Prostate gland (tissue), 2 donors: Measurements from ENCODE around the gene GPR155. TPM values are rescaled to one million over a fixed set of nuclear protein-coding genes. Genes with fewer than 3 reads are reported as not detected.

Experiments used
- DNase-seq: peaks from one replicate; pipeline ENCODE4 v3.0.0-alpha.2; 2019; ENCODE audit warnings: low spot score
- H3K27ac ChIP-seq, 2 donors: fragments of 200-600 bp; sonication (generic); 2 replicates each; pipeline ENCODE4 v1.5.1; 2017 to 2019
- H3K27me3 ChIP-seq: fragments of 200-600 bp; sonication (generic); replicated peaks from 2 replicates; pipeline ENCODE4 v1.5.1; 2019; ENCODE audit not compliant: insufficient read depth
- H3K36me3 ChIP-seq, 2 donors: fragments of 200-600 bp; sonication (generic); 1 replicate in 1 of 2; 2 replicates in 1 of 2; pipeline versions ENCODE4 v1.5.1 to v1.8.1; 2017 to 2019
- H3K4me1 ChIP-seq: fragments of 200-600 bp; sonication (generic); replicated peaks from 2 replicates; pipeline ENCODE4 v1.5.1; 2019
- H3K4me3 ChIP-seq, 2 donors: fragments of 200-600 bp; sonication (generic); 2 replicates each; pipeline ENCODE4 v1.5.1; 2017 to 2019
- H3K9me3 ChIP-seq: fragments of 200-600 bp; sonication (generic); 2 replicates; pipeline ENCODE4 v1.5.1; 2017
- POLR2A ChIP-seq: fragments of 450-650 bp; IDR thresholded peaks from one replicate; pipeline ENCODE4 v1.6.1; 2016; ENCODE audit warnings: antibody characterized with exemption, mild to moderate bottlenecking
- POLR2AphosphoS5 ChIP-seq: sonication (generic); formaldehyde crosslinking; IDR thresholded peaks from one replicate; pipeline ENCODE4 v1.6.1; 2017; ENCODE audit warnings: antibody characterized with exemption
- WGBS: methylation state at CpG from one replicate; pipeline ENCODE4 v1.1.5; 2018; 5-methylcytosine and 5-hydroxymethylcytosine counted together
- intact Hi-C: fragments of 100-400 bp; cut with DNase I; formaldehyde crosslinking; loops from one replicate; pipeline ENCODE4 v1.14.2; 2022
- total RNA-seq, 2 donors: library from RNA; depleted of rRNA; stranded (reverse); fragments of >200 nt; gene quantifications; one replicate each; pipeline ENCODE4 v1.1.0, GENCODE V29; 2016
- TF ChIP-seq, protein P1 (sequence below), 4 experiments: fragments of 200-600 bp in 2 of 4; fragments of 450-650 bp in 2 of 4; sonication (generic) in 2 of 4; IDR thresholded peaks; 1 replicate in 3 of 4; 2 replicates in 1 of 4; pipeline ENCODE4 v1.5.1; 2016 to 2019; ENCODE audit warnings: antibody characterized with exemption in 4 of 4, mild to moderate bottlenecking in 2 of 4, moderate library complexity in 2 of 4

Gene GPR155
- total RNA-seq, 2 donors from 2014 or later = 3.7 to 4.5 TPM

DNA sequence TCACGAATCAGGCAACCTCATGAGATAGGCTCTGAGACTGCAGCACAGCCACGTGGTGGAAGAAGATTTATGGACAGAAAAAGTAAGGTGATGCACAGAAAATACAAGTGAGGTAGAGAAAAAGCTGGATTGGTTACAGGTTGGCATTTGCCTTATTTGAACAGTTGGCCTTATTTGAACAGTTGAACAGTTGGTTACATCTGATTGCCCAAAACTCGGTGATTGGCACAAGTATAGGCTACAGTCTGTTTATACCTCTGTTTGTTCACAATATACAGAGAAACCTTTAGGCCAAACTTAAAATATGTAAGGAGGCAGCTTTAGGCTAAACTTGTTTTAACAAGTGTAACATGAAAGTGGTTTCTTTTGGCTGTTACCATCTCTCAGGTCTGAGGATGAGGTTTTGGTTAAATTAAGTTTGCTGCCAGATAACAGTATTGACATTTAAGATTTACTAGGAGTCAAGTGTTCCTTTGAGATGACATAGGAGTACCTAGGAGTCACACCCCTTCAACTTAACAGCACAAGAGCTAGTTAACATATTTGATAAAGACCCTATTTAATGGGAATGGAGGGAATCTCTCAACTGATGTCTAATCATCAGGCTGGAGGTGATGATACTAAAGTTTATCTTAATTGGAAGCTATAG, 16.5 kb upstream of the GPR155 start:
- H3K9me3 ChIP-seq = no peaks in the 10 kb centered on the region
- H3K27ac ChIP-seq = no peak overlapping the region
- H3K36me3 ChIP-seq = no peaks in the 10 kb centered on the region
- H3K27me3 ChIP-seq = no peaks in the 10 kb centered on the region
- TF ChIP-seq, protein P1, sequence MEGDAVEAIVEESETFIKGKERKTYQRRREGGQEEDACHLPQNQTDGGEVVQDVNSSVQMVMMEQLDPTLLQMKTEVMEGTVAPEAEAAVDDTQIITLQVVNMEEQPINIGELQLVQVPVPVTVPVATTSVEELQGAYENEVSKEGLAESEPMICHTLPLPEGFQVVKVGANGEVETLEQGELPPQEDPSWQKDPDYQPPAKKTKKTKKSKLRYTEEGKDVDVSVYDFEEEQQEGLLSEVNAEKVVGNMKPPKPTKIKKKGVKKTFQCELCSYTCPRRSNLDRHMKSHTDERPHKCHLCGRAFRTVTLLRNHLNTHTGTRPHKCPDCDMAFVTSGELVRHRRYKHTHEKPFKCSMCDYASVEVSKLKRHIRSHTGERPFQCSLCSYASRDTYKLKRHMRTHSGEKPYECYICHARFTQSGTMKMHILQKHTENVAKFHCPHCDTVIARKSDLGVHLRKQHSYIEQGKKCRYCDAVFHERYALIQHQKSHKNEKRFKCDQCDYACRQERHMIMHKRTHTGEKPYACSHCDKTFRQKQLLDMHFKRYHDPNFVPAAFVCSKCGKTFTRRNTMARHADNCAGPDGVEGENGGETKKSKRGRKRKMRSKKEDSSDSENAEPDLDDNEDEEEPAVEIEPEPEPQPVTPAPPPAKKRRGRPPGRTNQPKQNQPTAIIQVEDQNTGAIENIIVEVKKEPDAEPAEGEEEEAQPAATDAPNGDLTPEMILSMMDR (IDR thresholded peaks at IDR 0.05) = no peak
- TF ChIP-seq POLR2A (no peak), POLR2AphosphoS5 (no peak)
- H3K4me1 ChIP-seq = no peaks in the 10 kb centered on the region
- WGBS = 36% methylated on average over 3 of the region's 3 CpGs
- peak; percentile 8 for DNase-seq
- intact Hi-C loops = no loop called here
- H3K4me3 ChIP-seq = no peak overlapping the region

DNA sequence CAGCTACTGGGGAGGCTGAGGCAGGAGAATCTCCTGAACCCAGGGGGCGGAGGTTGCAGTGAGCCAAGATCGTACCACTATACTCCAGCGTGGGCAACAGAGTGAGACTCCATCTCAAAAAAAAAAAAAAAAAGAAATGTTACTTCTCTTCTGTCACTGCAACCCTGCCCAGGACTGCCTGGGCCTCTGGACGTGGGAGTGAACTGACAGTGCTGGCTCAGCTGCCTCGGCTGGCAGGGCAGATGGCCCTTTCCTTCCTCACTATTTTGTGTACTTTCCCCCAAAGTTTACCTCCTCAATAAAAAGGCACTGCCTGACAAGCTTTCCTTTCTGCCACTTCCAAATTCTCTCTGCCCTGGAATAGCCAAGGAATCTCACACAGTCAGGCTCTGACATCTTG, 12.5 kb upstream of the GPR155 start:
- H3K9me3 ChIP-seq = no peaks in the 10 kb centered on the region
- H3K36me3 ChIP-seq = no peaks in the 10 kb centered on the region
- no peaks in the 10 kb centered on the region for H3K27me3 ChIP-seq
- intact Hi-C loops = no loop called here
- H3K4me3 ChIP-seq = no peak overlapping the region
- TF ChIP-seq, protein P1 (IDR thresholded peaks at IDR 0.05) = no peak
- DNase-seq = no peak
- no peak overlapping the region for H3K27ac ChIP-seq
- 87% methylated on average over 5 of the region's 5 CpGs for WGBS
- H3K4me1 ChIP-seq = no peaks in the 10 kb centered on the region

DNA sequence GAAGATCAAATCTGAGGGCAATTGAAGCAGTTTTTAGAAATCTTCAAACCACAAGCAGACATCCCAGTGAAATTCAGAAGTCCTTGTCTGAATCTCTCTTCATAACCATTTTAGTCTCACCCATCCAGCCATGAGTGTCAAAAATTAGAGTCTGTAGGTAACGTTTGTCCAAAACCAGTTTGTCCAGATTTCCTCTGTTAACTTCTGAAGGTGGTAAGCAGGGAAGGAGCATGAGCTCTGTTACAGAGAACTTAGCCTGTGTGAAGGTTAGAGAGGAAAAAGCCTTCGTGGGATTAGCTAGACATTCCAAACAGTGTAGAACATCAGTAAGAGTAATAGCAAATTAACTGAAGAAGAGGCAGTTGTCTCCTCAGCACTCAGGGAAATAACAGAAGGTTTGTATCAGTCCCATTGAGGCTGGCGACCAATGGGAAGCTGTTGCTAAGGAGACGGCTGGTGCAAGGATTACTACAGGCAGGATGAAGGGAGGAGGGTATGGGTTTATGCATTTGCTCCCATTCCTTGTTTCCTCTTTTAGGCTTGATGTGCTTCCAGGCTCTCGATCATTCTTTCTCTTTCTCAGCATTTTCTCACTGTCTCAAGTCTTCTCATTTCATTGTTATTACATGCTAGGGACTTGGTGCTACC, 8.7 kb upstream of the GPR155 start:
- intact Hi-C loops = no loop called here
- 51% methylated on average over 5 of the region's 5 CpGs for WGBS
- TF ChIP-seq POLR2A (no peak), POLR2AphosphoS5 (peak; percentile 7)
- TF ChIP-seq, protein P1 (IDR thresholded peaks at IDR 0.05) = no peak
- no peak overlapping the region for H3K4me3 ChIP-seq
- DNase-seq = no peak
- no peaks in the 10 kb centered on the region for H3K27me3 ChIP-seq
- H3K9me3 ChIP-seq = no peaks in the 10 kb centered on the region
- H3K4me1 ChIP-seq = no peaks in the 10 kb centered on the region
- no peaks in the 10 kb centered on the region for H3K36me3 ChIP-seq
- no peak overlapping the region for H3K27ac ChIP-seq

DNA sequence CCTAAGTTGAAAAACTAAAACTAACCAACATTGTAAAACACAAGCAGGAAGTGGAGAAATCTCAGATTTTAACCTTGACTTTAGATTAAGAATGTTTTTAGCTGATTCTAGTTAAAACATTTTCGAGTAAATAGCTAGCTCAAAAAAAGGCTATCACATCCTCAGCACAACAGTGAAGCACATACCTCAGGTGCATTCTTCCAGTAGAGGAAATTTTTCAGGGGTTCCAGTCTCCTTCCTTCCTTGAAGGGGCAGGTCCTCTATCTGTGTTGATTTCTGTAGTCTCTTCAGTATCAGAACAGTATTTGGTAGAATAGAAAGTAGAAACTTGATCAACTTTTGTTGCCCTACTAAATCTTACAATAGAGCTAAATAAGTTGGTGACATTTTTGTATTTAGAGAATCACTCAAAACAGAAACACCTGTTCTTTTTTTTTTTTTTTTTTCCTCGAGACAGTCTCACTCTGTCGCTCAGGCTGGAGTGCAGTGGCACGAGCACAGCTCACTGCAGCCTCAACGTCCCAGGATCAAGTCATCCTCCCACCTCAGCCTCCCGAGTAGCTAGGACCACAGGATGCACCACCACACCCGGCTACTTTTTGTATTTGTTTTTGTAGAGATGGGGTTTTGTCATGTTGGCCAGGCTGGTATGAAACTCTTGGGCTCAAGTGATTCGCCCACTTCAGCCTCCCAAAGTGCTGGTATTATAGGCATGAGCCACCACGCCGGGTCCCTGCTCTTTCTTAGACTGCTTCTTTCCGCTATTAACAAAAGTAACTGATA, 6.9 kb upstream of the GPR155 start:
- H3K27me3 ChIP-seq = no peaks in the 10 kb centered on the region
- DNase-seq = no peak
- no peaks in the 10 kb centered on the region for H3K36me3 ChIP-seq
- no peaks in the 10 kb centered on the region for H3K4me1 ChIP-seq
- WGBS = 91% methylated on average over 11 of the region's 11 CpGs
- intact Hi-C loops = no loop called here
- TF ChIP-seq POLR2A (no peak), POLR2AphosphoS5 (no peak)
- TF ChIP-seq, protein P1 (IDR thresholded peaks at IDR 0.05) = no peak
- no peak overlapping the region for H3K27ac ChIP-seq
- H3K4me3 ChIP-seq = no peak overlapping the region
- H3K9me3 ChIP-seq = no peaks in the 10 kb centered on the region
